Caco-2 (cell line): ENCODE results near the gene RAB3GAP1. TPM values are rescaled to one million over a fixed set of nuclear protein-coding genes. Genes with fewer than 3 reads are reported as not detected.
A peak's percentile ranks its signal among the peaks of the same experiment; 100 is the strongest.

Experiments
- BruUV-seq: library from RNA; stranded (reverse); fragments of 400-500 nt; replicated peaks from 2 replicates; lab custom pipeline; 2021; lab: Mats Ljungman, UMichigan
- CTCF ChIA-PET: fragments of 300-600 bp; sonication (Branson Sonifier 250); formaldehyde crosslinking; loops from one replicate; lab custom pipeline; 2022; ENCODE audit warnings: antibody characterized with exemption; lab: Charles Lee
- POLR2A ChIA-PET: fragments of 300-600 bp; sonication (Branson Sonifier 250); formaldehyde crosslinking; loops from one replicate; lab custom pipeline; 2022; ENCODE audit warnings: antibody characterized with exemption; lab: Charles Lee
- DNase-seq, 2 experiments: peaks; one replicate each; pipeline versions ENCODE4 v3.0.0 to v3.0.0-alpha.2; 2020 to 2022
- H3K27me3 ChIP-seq: replicated peaks from 2 replicates; pipeline ENCODE4 v1.6.0; 2011; ENCODE audit warnings: low read length; ENCODE audit not compliant: control insufficient read depth, insufficient read depth
- H3K36me3 ChIP-seq: 2 replicates; pipeline ENCODE4 v1.5.1; 2011; ENCODE audit warnings: low read length; ENCODE audit not compliant: control insufficient read depth, insufficient read depth
- H3K4me1 ChIP-seq: fragments of 250-450 bp; sonication (Bioruptor Pico); 2 replicates; pipeline ENCODE4 v1.5.1; 2020; ENCODE audit warnings: mild to moderate bottlenecking
- H3K4me3 ChIP-seq: 2 replicates; pipeline ENCODE4 v1.5.1; 2011; ENCODE audit warnings: low read depth, mild to moderate bottlenecking, control low read depth, low read length
- H3K9me3 ChIP-seq: fragments of 250-450 bp; sonication (Bioruptor Pico); 2 replicates; pipeline ENCODE4 v1.5.1; 2020; ENCODE audit warnings: mild to moderate bottlenecking, moderate library complexity
- H3K27ac Mint-ChIP-seq: one replicate; pipeline ENCODE4 v1.8.0; 2022; ENCODE audit warnings: mixed read lengths; ENCODE audit not compliant: unreplicated experiment
- H3K27me3 Mint-ChIP-seq: one replicate; pipeline ENCODE4 v1.8.0; 2022; ENCODE audit warnings: mixed read lengths; ENCODE audit not compliant: insufficient read depth, unreplicated experiment
- H3K36me3 Mint-ChIP-seq: one replicate; pipeline ENCODE4 v1.8.0; 2022; ENCODE audit warnings: mild to moderate bottlenecking, mixed read lengths; ENCODE audit not compliant: insufficient read depth, unreplicated experiment
- H3K4me1 Mint-ChIP-seq: one replicate; pipeline ENCODE4 v1.8.0; 2022; ENCODE audit warnings: low read depth, mixed read lengths; ENCODE audit not compliant: unreplicated experiment
- H3K4me3 Mint-ChIP-seq: one replicate; pipeline ENCODE4 v1.8.0; 2022; ENCODE audit warnings: mild to moderate bottlenecking, moderate library complexity, mixed read lengths; ENCODE audit not compliant: unreplicated experiment
- H3K9me3 Mint-ChIP-seq: one replicate; pipeline ENCODE4 v1.8.0; 2022; ENCODE audit warnings: mixed read lengths; ENCODE audit not compliant: unreplicated experiment
- CTCF ChIP-seq, 2 experiments: fragments of 200-600 bp in 1 of 2; IDR thresholded peaks; 1 replicate in 1 of 2; 2 replicates in 1 of 2; pipeline versions ENCODE4 v1.5.1 to v1.8.0; 2011 to 2022; ENCODE audit warnings: antibody characterized with exemption in 1 of 2, control low read depth in 1 of 2, inconsistent platforms in 1 of 2, low read depth in 1 of 2, low read length in 1 of 2, mild to moderate bottlenecking in 1 of 2, moderate library complexity in 1 of 2; ENCODE audit not compliant: insufficient read depth in 1 of 2, severe bottlenecking in 1 of 2, unreplicated experiment in 1 of 2
- intact Hi-C: fragments of 100-400 bp; cut with micrococcal nuclease; formaldehyde crosslinking; loops from one replicate; pipeline ENCODE4 v1.10.0; 2022; ENCODE audit not compliant: unreplicated experiment
- total RNA-seq: library from RNA; stranded (reverse); gene quantifications from 2 replicates; pipeline ENCODE4 v1.2.3, GENCODE V29; 2022

RAB3GAP1 gene
- total RNA-seq, 1 experiment from 2014 or later = 43.1 TPM

GRCh38 chr2:135043345-135043744 lies 8.7 kb upstream of the RAB3GAP1 start:
- BruUV-seq = no TSS peak
- H3K36me3 ChIP-seq = no peaks in the 10 kb centered on the region
- no peaks in the 10 kb centered on the region for H3K27me3 ChIP-seq
- Mint-ChIP-seq H3K27ac (no peak overlapping the region), H3K4me3 (no peak overlapping the region), H3K9me3 (no peaks in the 10 kb centered on the region), H3K4me1 (peaks cover 9% of the 10 kb centered on the region), H3K36me3 (no peaks in the 10 kb centered on the region), H3K27me3 (no peaks in the 10 kb centered on the region)
- intact Hi-C loops = no loop called here
- no peak overlapping the region for H3K4me3 ChIP-seq
- H3K9me3 ChIP-seq = no peaks in the 10 kb centered on the region
- peak in 1 of 2 experiments; percentile 30 for TF ChIP-seq CTCF (IDR thresholded peaks at IDR 0.05; ENCODE audit: insufficient read depth in 1 of 2, low read depth in 1 of 2, low read length in 1 of 2, severe bottlenecking in 1 of 2, unreplicated experiment in 1 of 2)
- CTCF ChIA-PET = no interaction called here
- DNase-seq = no peak
- no peaks in the 10 kb centered on the region for H3K4me1 ChIP-seq
- POLR2A ChIA-PET = no interaction called here

- no TSS peak for BruUV-seq
- ChIA-PET CTCF (interaction anchor here (0.9 kb wide), 1 partner anchor 224 kb away, joined by 3 read pairs; no protein-coding TSS in a partner anchor), POLR2A (no interaction called here)
- Histone ChIP-seq H3K9me3 (no peaks in the 10 kb centered on the region), H3K36me3 (no peaks in the 10 kb centered on the region), H3K4me1 (no peaks in the 10 kb centered on the region), H3K4me3 (no peak within 1 kb of the TSS), H3K27me3 (no peaks in the 10 kb centered on the region)
- no peak within 1 kb of the TSS for H3K27ac Mint-ChIP-seq
- TF ChIP-seq CTCF (IDR thresholded peaks at IDR 0.05; ENCODE audit: insufficient read depth in 1 of 2, low read depth in 1 of 2, low read length in 1 of 2, severe bottlenecking in 1 of 2, unreplicated experiment in 1 of 2) = no peak
- intact Hi-C loops = no loop called here
- H3K36me3 Mint-ChIP-seq = no peaks in the 10 kb centered on the region
- peaks cover 12% of the 10 kb centered on the region for H3K4me1 Mint-ChIP-seq
- H3K27me3 Mint-ChIP-seq = no peaks in the 10 kb centered on the region
- H3K9me3 Mint-ChIP-seq = no peaks in the 10 kb centered on the region
- no peak within 1 kb of the TSS for H3K4me3 Mint-ChIP-seq
- DNase-seq = no peak
Observed at GRCh38 chr2:135047300-135047699, 4.8 kb upstream of the RAB3GAP1 start, which contains the start of gene MAP3K19. MAP3K19 (minus strand) TSS chr2:135047447; CDS start chr2:135024647, 22,800 bp downstream.

- Mint-ChIP-seq H3K4me1 (peaks cover 13% of the 10 kb centered on the region), H3K36me3 (no peaks in the 10 kb centered on the region), H3K9me3 (no peaks in the 10 kb centered on the region), H3K27me3 (no peaks in the 10 kb centered on the region), H3K27ac (no peak overlapping the region), H3K4me3 (no peak overlapping the region)
- Histone ChIP-seq H3K27me3 (no peaks in the 10 kb centered on the region), H3K4me1 (peaks cover under 1% of the 10 kb centered on the region; the same call in 1 of the 2 replicates), H3K4me3 (no peak overlapping the region), H3K36me3 (no peaks in the 10 kb centered on the region), H3K9me3 (no peaks in the 10 kb centered on the region)
- no peak for DNase-seq
- no peak for TF ChIP-seq CTCF (IDR thresholded peaks at IDR 0.05; ENCODE audit: insufficient read depth in 1 of 2, low read depth in 1 of 2, low read length in 1 of 2, severe bottlenecking in 1 of 2, unreplicated experiment in 1 of 2)
- BruUV-seq = no TSS peak
- ChIA-PET CTCF (no interaction called here), POLR2A (no interaction called here)
- intact Hi-C loops = no loop called here
Observed at GRCh38 chr2:135048122-135048521, 4.0 kb upstream of the RAB3GAP1 start.
